HEK293 (cell line): ENCODE data around the gene PDE4DIP.
"Not testable (repeated sequence)": the region's sequence is repeated elsewhere in the genome, so short reads cannot be mapped to it uniquely, and the experiment has no call there.

ENCODE experiments used
- GLI4 ChIP-seq: fragments of 450-650 bp; formaldehyde crosslinking; IDR thresholded peaks from 2 replicates; pipeline ENCODE4 v1.5.1; 2016; ENCODE audit warnings: missing biosample characterization, missing genetic modification characterization
- YY1 ChIP-seq: fragments of 450-650 bp; formaldehyde crosslinking; IDR thresholded peaks from 2 replicates; pipeline ENCODE4 v1.5.1; 2018; ENCODE audit warnings: missing biosample characterization, missing genetic modification characterization
- ZBTB7A ChIP-seq: fragments of 450-650 bp; formaldehyde crosslinking; IDR thresholded peaks from 2 replicates; pipeline ENCODE4 v1.5.1; 2016; ENCODE audit warnings: low read depth, missing biosample characterization, missing genetic modification characterization
- ZFP41 ChIP-seq: fragments of 450-650 bp; formaldehyde crosslinking; IDR thresholded peaks from 2 replicates; pipeline ENCODE4 v1.5.1; 2016; ENCODE audit warnings: missing biosample characterization, missing genetic modification characterization, borderline replicate concordance
- ZNF266 ChIP-seq: fragments of 450-650 bp; formaldehyde crosslinking; IDR thresholded peaks from 2 replicates; pipeline ENCODE4 v1.5.1; 2016; ENCODE audit warnings: missing biosample characterization, missing genetic modification characterization, low read depth
- ZNF391 ChIP-seq: fragments of 450-650 bp; formaldehyde crosslinking; IDR thresholded peaks from 2 replicates; pipeline ENCODE4 v1.5.1; 2016; ENCODE audit warnings: low read depth, missing biosample characterization, missing genetic modification characterization, borderline replicate concordance
- ZNF600 ChIP-seq: fragments of 450-650 bp; formaldehyde crosslinking; IDR thresholded peaks from 2 replicates; pipeline ENCODE4 v1.5.1; 2016; ENCODE audit warnings: missing biosample characterization, missing genetic modification characterization
- TF ChIP-seq, protein P1 (sequence below): sonication (generic); formaldehyde crosslinking; IDR thresholded peaks from 2 replicates; pipeline ENCODE4 v1.8.1; 2022; ENCODE audit warnings: mild to moderate bottlenecking, moderate library complexity, missing genetic modification reagents
- TF ChIP-seq, protein P2 (sequence below): fragments of 450-650 bp; formaldehyde crosslinking; IDR thresholded peaks from 2 replicates; pipeline ENCODE4 v1.5.1; 2017; ENCODE audit warnings: missing biosample characterization, missing genetic modification characterization
- TF ChIP-seq, protein P3 (sequence below): fragments of 450-650 bp; formaldehyde crosslinking; IDR thresholded peaks from 2 replicates; pipeline ENCODE4 v1.5.1; 2016; ENCODE audit warnings: missing biosample characterization, missing genetic modification characterization
- TF ChIP-seq, protein P4 (sequence below): fragments of 450-650 bp; formaldehyde crosslinking; IDR thresholded peaks from 2 replicates; pipeline ENCODE4 v1.5.1; 2016; ENCODE audit warnings: missing biosample characterization, missing genetic modification characterization
- TF ChIP-seq, protein P5 (sequence below): fragments of 450-650 bp; formaldehyde crosslinking; IDR thresholded peaks from 2 replicates; pipeline ENCODE4 v1.5.1; 2016; ENCODE audit warnings: missing biosample characterization, missing genetic modification characterization
- TF ChIP-seq, protein P6 (sequence below): fragments of 450-650 bp; formaldehyde crosslinking; conservative IDR thresholded peaks from 2 replicates; pipeline ENCODE4 v1.5.1; 2016; ENCODE audit warnings: low read depth, missing biosample characterization, missing genetic modification characterization

DNA sequence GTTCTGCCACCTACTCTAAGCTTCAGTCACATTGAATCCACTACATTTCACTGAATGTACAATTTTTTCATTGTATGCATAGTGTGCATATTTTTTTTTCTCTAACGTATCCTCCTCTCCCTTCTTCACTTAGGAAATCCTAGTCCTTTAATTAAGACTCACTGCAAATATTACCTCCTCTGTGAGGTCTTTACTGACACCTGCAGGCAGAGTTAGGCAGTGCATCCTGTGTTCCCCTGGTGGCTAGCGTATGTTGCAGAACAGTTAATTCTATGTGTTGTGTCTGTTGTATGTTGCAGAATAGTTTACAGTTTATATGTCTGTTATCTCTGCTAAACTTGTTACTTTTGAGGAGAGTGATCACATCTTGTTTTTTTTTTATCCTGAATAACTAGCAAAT lies 121.9 kb downstream of the PDE4DIP start:
- TF ChIP-seq GLI4, ZFP41, ZBTB7A, ZNF600, ZNF266, YY1, ZNF391 (tag by site-specific recombination): not testable (repeated sequence)
- TF ChIP-seq, protein P1, sequence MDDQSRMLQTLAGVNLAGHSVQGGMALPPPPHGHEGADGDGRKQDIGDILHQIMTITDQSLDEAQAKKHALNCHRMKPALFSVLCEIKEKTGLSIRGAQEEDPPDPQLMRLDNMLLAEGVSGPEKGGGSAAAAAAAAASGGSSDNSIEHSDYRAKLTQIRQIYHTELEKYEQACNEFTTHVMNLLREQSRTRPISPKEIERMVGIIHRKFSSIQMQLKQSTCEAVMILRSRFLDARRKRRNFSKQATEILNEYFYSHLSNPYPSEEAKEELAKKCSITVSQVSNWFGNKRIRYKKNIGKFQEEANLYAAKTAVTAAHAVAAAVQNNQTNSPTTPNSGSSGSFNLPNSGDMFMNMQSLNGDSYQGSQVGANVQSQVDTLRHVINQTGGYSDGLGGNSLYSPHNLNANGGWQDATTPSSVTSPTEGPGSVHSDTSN (CRISPR knock-in tag), result not testable (repeated sequence)
- TF ChIP-seq, protein P2, sequence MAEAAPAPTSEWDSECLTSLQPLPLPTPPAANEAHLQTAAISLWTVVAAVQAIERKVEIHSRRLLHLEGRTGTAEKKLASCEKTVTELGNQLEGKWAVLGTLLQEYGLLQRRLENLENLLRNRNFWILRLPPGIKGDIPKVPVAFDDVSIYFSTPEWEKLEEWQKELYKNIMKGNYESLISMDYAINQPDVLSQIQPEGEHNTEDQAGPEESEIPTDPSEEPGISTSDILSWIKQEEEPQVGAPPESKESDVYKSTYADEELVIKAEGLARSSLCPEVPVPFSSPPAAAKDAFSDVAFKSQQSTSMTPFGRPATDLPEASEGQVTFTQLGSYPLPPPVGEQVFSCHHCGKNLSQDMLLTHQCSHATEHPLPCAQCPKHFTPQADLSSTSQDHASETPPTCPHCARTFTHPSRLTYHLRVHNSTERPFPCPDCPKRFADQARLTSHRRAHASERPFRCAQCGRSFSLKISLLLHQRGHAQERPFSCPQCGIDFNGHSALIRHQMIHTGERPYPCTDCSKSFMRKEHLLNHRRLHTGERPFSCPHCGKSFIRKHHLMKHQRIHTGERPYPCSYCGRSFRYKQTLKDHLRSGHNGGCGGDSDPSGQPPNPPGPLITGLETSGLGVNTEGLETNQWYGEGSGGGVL, result not testable (repeated sequence)
- TF ChIP-seq, protein P3, sequence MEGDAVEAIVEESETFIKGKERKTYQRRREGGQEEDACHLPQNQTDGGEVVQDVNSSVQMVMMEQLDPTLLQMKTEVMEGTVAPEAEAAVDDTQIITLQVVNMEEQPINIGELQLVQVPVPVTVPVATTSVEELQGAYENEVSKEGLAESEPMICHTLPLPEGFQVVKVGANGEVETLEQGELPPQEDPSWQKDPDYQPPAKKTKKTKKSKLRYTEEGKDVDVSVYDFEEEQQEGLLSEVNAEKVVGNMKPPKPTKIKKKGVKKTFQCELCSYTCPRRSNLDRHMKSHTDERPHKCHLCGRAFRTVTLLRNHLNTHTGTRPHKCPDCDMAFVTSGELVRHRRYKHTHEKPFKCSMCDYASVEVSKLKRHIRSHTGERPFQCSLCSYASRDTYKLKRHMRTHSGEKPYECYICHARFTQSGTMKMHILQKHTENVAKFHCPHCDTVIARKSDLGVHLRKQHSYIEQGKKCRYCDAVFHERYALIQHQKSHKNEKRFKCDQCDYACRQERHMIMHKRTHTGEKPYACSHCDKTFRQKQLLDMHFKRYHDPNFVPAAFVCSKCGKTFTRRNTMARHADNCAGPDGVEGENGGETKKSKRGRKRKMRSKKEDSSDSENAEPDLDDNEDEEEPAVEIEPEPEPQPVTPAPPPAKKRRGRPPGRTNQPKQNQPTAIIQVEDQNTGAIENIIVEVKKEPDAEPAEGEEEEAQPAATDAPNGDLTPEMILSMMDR, result not testable (repeated sequence)
- TF ChIP-seq, protein P4, sequence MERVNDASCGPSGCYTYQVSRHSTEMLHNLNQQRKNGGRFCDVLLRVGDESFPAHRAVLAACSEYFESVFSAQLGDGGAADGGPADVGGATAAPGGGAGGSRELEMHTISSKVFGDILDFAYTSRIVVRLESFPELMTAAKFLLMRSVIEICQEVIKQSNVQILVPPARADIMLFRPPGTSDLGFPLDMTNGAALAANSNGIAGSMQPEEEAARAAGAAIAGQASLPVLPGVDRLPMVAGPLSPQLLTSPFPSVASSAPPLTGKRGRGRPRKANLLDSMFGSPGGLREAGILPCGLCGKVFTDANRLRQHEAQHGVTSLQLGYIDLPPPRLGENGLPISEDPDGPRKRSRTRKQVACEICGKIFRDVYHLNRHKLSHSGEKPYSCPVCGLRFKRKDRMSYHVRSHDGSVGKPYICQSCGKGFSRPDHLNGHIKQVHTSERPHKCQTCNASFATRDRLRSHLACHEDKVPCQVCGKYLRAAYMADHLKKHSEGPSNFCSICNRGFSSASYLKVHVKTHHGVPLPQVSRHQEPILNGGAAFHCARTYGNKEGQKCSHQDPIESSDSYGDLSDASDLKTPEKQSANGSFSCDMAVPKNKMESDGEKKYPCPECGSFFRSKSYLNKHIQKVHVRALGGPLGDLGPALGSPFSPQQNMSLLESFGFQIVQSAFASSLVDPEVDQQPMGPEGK (tag by site-specific recombination), result not testable (repeated sequence)
- TF ChIP-seq, protein P5, sequence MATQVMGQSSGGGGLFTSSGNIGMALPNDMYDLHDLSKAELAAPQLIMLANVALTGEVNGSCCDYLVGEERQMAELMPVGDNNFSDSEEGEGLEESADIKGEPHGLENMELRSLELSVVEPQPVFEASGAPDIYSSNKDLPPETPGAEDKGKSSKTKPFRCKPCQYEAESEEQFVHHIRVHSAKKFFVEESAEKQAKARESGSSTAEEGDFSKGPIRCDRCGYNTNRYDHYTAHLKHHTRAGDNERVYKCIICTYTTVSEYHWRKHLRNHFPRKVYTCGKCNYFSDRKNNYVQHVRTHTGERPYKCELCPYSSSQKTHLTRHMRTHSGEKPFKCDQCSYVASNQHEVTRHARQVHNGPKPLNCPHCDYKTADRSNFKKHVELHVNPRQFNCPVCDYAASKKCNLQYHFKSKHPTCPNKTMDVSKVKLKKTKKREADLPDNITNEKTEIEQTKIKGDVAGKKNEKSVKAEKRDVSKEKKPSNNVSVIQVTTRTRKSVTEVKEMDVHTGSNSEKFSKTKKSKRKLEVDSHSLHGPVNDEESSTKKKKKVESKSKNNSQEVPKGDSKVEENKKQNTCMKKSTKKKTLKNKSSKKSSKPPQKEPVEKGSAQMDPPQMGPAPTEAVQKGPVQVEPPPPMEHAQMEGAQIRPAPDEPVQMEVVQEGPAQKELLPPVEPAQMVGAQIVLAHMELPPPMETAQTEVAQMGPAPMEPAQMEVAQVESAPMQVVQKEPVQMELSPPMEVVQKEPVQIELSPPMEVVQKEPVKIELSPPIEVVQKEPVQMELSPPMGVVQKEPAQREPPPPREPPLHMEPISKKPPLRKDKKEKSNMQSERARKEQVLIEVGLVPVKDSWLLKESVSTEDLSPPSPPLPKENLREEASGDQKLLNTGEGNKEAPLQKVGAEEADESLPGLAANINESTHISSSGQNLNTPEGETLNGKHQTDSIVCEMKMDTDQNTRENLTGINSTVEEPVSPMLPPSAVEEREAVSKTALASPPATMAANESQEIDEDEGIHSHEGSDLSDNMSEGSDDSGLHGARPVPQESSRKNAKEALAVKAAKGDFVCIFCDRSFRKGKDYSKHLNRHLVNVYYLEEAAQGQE (tag by site-specific recombination), result not testable (repeated sequence)
- TF ChIP-seq, protein P6, sequence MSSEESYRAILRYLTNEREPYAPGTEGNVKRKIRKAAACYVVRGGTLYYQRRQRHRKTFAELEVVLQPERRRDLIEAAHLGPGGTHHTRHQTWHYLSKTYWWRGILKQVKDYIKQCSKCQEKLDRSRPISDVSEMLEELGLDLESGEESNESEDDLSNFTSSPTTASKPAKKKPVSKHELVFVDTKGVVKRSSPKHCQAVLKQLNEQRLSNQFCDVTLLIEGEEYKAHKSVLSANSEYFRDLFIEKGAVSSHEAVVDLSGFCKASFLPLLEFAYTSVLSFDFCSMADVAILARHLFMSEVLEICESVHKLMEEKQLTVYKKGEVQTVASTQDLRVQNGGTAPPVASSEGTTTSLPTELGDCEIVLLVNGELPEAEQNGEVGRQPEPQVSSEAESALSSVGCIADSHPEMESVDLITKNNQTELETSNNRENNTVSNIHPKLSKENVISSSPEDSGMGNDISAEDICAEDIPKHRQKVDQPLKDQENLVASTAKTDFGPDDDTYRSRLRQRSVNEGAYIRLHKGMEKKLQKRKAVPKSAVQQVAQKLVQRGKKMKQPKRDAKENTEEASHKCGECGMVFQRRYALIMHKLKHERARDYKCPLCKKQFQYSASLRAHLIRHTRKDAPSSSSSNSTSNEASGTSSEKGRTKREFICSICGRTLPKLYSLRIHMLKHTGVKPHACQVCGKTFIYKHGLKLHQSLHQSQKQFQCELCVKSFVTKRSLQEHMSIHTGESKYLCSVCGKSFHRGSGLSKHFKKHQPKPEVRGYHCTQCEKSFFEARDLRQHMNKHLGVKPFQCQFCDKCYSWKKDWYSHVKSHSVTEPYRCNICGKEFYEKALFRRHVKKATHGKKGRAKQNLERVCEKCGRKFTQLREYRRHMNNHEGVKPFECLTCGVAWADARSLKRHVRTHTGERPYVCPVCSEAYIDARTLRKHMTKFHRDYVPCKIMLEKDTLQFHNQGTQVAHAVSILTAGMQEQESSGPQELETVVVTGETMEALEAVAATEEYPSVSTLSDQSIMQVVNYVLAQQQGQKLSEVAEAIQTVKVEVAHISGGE (tag by site-specific recombination), result not testable (repeated sequence)
